WERI-Rb-1 (cell line): ENCODE data around the gene GOLPH3L.

ENCODE experiments used
- DNase-seq: peaks from one replicate; pipeline ENCODE4 v3.0.0-alpha.2; 2020
- H3K27ac ChIP-seq: fragments of 250-450 bp; sonication (Bioruptor Pico); 2 replicates; pipeline ENCODE4 v1.5.1; 2020; ENCODE audit warnings: mild to moderate bottlenecking, moderate library complexity
- H3K27me3 ChIP-seq: fragments of 250-450 bp; sonication (Bioruptor Pico); 2 replicates; pipeline ENCODE4 v1.5.1; 2021; ENCODE audit warnings: mild to moderate bottlenecking, low read depth, moderate library complexity; ENCODE audit not compliant: insufficient read depth, severe bottlenecking
- H3K36me3 ChIP-seq: fragments of 250-450 bp; sonication (Bioruptor Pico); 2 replicates; pipeline ENCODE4 v1.5.1; 2020; ENCODE audit warnings: mild to moderate bottlenecking, moderate library complexity
- H3K4me3 ChIP-seq: 2 replicates; pipeline ENCODE4 v1.5.1; 2011; ENCODE audit warnings: low read depth, mild to moderate bottlenecking, control low read depth, low read length
- H3K9me3 ChIP-seq: fragments of 250-450 bp; sonication (Bioruptor Pico); 2 replicates; pipeline ENCODE4 v1.5.1; 2021; ENCODE audit warnings: mild to moderate bottlenecking, moderate library complexity; ENCODE audit not compliant: severe bottlenecking
- TF ChIP-seq, protein P1 (sequence below): IDR thresholded peaks from 2 replicates; pipeline ENCODE4 v1.5.1; 2011; ENCODE audit warnings: low read depth, mild to moderate bottlenecking, control low read depth, inconsistent platforms, low read length

The GOLPH3L gene

GRCh38 chr1:150696995-150697927 lies at the start of gene GOLPH3L:
GOLPH3L (minus strand) TSS chr1:150697154; CDS start chr1:150694838, 2,316 bp downstream.
- TF ChIP-seq, protein P1, sequence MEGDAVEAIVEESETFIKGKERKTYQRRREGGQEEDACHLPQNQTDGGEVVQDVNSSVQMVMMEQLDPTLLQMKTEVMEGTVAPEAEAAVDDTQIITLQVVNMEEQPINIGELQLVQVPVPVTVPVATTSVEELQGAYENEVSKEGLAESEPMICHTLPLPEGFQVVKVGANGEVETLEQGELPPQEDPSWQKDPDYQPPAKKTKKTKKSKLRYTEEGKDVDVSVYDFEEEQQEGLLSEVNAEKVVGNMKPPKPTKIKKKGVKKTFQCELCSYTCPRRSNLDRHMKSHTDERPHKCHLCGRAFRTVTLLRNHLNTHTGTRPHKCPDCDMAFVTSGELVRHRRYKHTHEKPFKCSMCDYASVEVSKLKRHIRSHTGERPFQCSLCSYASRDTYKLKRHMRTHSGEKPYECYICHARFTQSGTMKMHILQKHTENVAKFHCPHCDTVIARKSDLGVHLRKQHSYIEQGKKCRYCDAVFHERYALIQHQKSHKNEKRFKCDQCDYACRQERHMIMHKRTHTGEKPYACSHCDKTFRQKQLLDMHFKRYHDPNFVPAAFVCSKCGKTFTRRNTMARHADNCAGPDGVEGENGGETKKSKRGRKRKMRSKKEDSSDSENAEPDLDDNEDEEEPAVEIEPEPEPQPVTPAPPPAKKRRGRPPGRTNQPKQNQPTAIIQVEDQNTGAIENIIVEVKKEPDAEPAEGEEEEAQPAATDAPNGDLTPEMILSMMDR = peak; percentile 38; the same call in 1 of the 2 replicates
- Histone ChIP-seq H3K4me3 (peak within 1 kb of the TSS; percentile 63), H3K27ac (peak within 1 kb of the TSS; percentile 68), H3K36me3 (peaks cover 25% of the 10 kb centered on the region), H3K27me3 (no peaks in the 10 kb centered on the region), H3K9me3 (no peaks in the 10 kb centered on the region)
- peak; percentile 100 for DNase-seq

DNA sequence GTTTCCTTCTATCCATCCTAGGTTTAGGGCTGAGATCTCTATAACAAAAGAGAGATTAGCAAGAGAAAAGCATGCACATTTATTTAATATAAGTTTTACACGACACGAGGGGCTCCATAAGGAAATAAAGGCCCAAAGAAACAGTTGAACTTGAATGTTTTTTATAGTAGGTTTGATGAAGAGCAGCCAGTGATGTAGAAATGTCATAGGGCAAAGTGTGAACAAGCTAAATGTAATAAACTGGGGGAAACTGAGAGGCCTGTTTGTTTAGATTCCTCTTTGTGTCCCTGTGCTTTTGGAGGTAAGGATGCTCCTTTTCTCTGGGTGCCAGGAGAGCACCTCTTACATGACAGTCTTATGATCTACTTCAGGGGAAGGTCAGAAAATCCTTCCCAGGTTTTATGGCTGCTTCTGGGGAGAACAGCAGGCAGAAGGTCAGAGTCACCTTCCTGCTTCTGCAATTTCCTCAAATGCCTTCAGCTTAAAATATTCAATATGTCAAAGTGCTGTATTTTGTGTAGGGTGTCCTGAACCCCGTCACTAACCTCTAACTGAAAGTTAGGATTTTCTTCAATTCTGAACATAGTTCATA lies 33.3 kb upstream of the GOLPH3L start:
- H3K27ac ChIP-seq = peak overlapping the region; percentile 14
- no peaks in the 10 kb centered on the region for H3K27me3 ChIP-seq
- H3K36me3 ChIP-seq = no peaks in the 10 kb centered on the region
- H3K4me3 ChIP-seq = no peak overlapping the region
- DNase-seq = no peak
- TF ChIP-seq, protein P1 = no peak
- peaks cover 4% of the 10 kb centered on the region for H3K9me3 ChIP-seq

DNA sequence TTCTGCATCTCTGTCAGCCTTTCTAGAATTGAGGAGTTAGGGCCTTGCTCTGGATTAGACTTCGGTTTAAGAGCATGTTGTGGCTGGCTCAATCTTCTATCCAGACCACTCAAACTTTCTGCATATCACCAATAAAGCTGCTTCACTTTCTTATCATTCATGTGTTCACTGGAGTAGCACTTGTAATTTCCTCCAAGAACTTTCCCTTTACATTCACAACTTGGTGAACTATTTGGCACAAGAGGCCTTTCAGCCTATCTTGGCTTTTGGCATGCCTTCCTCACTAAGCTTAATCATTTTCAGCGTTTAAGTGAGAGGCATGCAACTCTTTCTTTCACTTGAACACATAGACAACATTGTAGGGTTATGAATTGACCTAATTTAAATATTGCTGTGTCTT lies 27.4 kb upstream of the GOLPH3L start:
- no peak for DNase-seq
- Histone ChIP-seq H3K9me3 (peaks cover 14% of the 10 kb centered on the region), H3K4me3 (no peak overlapping the region), H3K36me3 (no peaks in the 10 kb centered on the region), H3K27ac (no peak overlapping the region), H3K27me3 (no peaks in the 10 kb centered on the region)
- TF ChIP-seq, protein P1 = no peak

DNA sequence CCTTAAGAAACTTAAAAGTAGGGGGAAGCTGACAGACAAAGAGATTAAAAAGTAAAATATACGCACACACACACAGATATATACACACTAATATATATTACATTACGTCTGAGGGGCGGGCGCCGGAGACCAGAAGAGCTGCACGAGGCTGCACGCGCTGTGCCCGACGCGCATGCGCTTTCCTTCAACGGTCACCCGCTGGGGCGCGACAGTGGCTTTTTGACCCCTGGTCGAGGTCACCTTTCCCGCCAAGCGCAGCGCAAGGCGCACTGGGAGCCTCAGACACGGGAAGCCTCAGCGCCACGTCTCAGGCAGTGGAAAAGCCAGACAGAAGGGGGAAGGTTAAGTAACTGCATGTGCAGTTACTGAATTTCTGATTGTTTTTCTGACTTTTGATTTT lies 23.7 kb upstream of the GOLPH3L start, which contains the start of gene HORMAD1:
Gene HORMAD1 (minus strand): TSS at position 193 of the 400 bp plus-strand sequence. CDS start 1,390 bp downstream, outside the sequence.
- TF ChIP-seq, protein P1 = no peak
- H3K4me3 ChIP-seq = no peak within 1 kb of the TSS
- DNase-seq = no peak
- no peak within 1 kb of the TSS for H3K27ac ChIP-seq
- H3K36me3 ChIP-seq = no peaks in the 10 kb centered on the region
- no peaks in the 10 kb centered on the region for H3K27me3 ChIP-seq
- peaks cover 11% of the 10 kb centered on the region for H3K9me3 ChIP-seq

GRCh38 chr1:150720098-150720497 lies 23.1 kb upstream of the GOLPH3L start:
- no peaks in the 10 kb centered on the region for H3K36me3 ChIP-seq
- TF ChIP-seq, protein P1 = no peak
- H3K9me3 ChIP-seq = peaks cover 11% of the 10 kb centered on the region
- DNase-seq = no peak
- no peaks in the 10 kb centered on the region for H3K27me3 ChIP-seq
- H3K27ac ChIP-seq = no peak overlapping the region
- H3K4me3 ChIP-seq = no peak overlapping the region
